Sigmoid colon (tissue), 4 donors: Measurements from ENCODE around the gene KBTBD12.

Source experiments
- POLR2A ChIP-seq, 2 donors: fragments of 450-650 bp; IDR thresholded peaks; one replicate each; pipeline ENCODE4 v1.6.1; 2016; ENCODE audit warnings: antibody characterized with exemption in 2 of 2, mild to moderate bottlenecking in 2 of 2, moderate library complexity in 2 of 2
- POLR2AphosphoS5 ChIP-seq, 4 donors: sonication (generic); formaldehyde crosslinking; IDR thresholded peaks; one replicate each; pipeline ENCODE4 v1.6.1; 2017; ENCODE audit warnings: antibody characterized with exemption in 4 of 4
- TF ChIP-seq, protein P1 (sequence below), 4 experiments: fragments of 450-650 bp in 3 of 4; fragments of 200-600 bp in 1 of 4; IDR thresholded peaks; one replicate each; pipeline ENCODE4 v1.5.1; 2016 to 2019; ENCODE audit warnings: antibody characterized with exemption in 4 of 4, mild to moderate bottlenecking in 3 of 4, moderate library complexity in 2 of 4

DNA sequence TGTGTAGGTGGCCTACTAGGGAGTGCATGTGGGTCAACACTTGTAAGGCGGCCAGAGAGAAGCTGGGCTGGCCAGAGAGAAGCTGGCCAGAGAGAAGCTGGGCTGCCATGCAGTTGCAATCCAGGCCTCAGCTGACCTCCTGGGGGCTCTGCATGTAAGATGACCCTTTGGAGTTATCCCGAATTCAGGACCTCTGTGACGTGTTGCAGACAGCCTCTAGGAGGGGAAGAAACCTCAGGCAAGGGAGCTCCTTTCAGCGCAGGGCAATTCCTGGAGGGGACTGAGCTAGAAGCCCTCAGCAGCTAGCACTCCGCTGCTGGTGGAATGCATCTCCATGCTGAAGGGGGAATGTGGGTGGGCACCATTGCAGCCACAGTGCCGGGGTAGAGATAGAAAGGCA is 15.8 kb upstream of the KBTBD12 start:
- TF ChIP-seq, protein P1, sequence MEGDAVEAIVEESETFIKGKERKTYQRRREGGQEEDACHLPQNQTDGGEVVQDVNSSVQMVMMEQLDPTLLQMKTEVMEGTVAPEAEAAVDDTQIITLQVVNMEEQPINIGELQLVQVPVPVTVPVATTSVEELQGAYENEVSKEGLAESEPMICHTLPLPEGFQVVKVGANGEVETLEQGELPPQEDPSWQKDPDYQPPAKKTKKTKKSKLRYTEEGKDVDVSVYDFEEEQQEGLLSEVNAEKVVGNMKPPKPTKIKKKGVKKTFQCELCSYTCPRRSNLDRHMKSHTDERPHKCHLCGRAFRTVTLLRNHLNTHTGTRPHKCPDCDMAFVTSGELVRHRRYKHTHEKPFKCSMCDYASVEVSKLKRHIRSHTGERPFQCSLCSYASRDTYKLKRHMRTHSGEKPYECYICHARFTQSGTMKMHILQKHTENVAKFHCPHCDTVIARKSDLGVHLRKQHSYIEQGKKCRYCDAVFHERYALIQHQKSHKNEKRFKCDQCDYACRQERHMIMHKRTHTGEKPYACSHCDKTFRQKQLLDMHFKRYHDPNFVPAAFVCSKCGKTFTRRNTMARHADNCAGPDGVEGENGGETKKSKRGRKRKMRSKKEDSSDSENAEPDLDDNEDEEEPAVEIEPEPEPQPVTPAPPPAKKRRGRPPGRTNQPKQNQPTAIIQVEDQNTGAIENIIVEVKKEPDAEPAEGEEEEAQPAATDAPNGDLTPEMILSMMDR (IDR thresholded peaks at IDR 0.05), result no peak
- TF ChIP-seq POLR2A (IDR thresholded peaks at IDR 0.05) (no peak), POLR2AphosphoS5 (IDR thresholded peaks at IDR 0.05) (no peak)
